HG03139 (cell line): ENCODE results near the gene LYRM4.
A peak's percentile ranks its signal among the peaks of the same experiment; 100 is the strongest.

Experiments
- ATAC-seq: cut with Tn5 transposase; IDR thresholded peaks from one replicate; pipeline ENCODE4 v1.9.1; 2021; ENCODE audit not compliant: unreplicated experiment

Gene LYRM4

DNA sequence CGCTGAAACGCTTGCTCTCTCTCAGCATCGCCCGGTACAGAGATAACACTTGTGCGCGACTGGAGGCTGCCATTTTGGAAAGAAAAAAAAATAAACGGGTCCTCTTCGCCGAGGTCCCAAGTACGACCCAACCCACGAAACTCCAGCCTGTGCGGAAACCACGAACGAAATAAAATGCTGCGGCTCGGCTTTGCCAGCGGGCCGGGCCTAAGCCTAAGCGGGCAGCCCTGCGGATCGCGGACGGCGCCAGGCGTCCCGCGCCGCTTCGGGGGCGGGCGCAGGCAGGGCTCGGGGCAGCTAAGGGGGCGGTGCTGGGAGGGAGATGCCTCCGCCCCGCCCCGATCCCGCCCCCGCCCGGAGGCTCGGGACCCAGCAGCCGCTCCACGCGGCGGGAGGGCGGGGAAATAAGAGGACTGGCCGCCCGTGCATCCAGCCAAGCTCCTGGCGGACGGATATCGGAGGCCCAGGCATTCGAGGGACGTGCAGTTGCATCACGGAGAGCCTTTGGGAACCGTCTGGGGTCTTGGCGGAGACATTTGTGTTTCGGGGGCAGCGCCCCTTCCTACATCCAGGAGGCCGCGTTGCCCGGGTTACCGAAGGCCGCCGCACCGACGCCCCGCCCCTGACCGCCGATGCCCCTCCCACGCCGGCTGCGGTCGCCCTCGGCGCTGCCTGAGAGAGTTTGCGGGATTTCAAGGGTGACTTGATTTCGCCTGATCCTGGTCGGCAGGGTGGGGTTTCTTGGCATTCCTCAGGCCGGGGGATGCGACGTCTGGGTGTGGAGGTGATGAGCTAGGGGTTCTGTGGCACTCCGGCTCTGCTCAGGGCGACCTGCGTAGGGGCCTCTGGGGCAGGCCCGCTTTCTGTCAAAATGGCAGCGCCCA, at the start of gene LYRM4, which contains the start of gene FARS2:
LYRM4 (minus strand) TSS at position 290 of the 884 bp plus-strand sequence; CDS start at position 73, 217 bp downstream.
FARS2 (plus strand) TSS at position 853 of the 884 bp plus-strand sequence.
- ATAC-seq, result peak; percentile 71

GRCh38 chr6:5308066-5308465, 47.3 kb upstream of the LYRM4 start:
- no peak for ATAC-seq

- ATAC-seq, result no peak
Measured at GRCh38 chr6:5307058-5307457, 46.3 kb upstream of the LYRM4 start.

GRCh38 chr6:5305968-5306626, 45.3 kb upstream of the LYRM4 start:
- ATAC-seq, result no peak

DNA sequence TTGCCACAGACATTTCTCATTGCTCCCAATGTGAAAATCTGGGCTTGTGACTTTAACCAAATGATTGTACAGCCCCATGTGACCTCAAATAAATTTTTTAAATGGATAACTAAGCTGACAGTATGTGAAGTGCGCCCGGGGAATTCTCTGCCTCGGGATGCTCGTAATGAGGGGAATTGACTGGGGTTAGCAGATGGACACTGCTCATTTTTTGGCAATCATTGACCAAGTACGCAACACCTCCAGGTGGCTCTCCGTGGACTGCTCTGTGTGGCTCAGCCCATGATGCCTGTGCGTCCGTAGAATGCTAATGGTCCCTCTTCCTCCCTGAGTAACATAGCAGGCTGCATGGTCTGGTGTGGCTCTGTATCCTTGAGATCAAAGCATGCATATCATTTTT, 42.9 kb upstream of the LYRM4 start:
- no peak for ATAC-seq

GRCh38 chr6:5302995-5303622, 42.4 kb upstream of the LYRM4 start:
- ATAC-seq, result peak; percentile 57

DNA sequence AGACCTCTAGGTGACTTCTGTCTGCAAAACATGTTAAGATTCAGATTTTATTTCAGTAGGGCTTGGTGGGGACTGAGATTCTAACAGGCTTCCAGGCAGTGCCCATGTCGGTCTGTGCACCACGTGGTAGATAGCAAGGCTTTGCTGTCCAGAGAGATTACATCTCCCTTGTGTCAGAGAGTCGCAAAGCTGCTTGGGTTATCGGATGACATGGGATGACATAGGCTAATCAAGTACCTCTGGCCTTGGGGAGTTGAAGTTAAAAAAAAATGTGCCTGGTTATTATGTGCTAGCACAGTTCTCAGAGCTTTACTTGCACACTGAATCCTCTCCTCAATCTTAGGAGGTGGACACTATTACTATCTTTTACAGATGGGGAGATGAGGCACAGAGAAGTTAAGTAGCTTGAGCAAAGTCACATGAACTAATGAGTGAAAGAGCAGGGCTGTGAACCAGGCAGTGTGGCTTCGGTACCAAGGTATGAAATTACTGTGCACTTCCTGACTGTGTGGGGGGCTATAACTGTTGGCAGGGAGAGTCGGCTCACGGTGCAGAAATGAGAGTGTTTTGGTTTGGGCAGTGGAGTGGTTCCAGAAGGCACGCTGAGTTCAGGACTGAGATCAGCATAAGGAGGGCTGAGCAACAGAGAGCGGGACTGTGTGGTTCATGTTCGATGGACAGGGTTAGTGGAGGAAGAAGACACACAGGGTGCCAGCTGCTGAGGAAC, 41.6 kb upstream of the LYRM4 start:
- peak; percentile 91 for ATAC-seq

GRCh38 chr6:5300206-5300764, 39.5 kb upstream of the LYRM4 start:
- ATAC-seq, result no peak

DNA sequence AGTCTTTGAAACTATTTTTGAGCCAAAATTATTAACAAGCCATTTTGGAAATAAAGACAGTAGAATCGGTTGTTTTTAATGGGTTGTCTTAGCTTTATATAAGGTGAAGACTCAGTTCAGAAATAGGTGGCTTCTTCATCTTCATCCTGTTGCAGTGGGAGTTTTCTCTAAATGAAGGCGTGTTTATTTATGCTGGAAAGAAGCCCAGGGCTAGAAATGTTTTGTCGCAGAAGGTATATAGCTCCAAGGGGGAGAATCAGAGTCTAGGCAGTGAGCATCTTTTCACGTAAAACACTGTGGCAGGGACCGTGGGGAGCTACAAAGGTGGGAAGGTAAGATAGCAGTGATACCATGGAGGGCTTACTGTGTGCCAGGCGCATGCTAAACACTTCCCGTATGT, 34.9 kb upstream of the LYRM4 start:
- no peak for ATAC-seq

- ATAC-seq, result no peak
Measured at GRCh38 chr6:5294392-5295211, 33.9 kb upstream of the LYRM4 start.

DNA sequence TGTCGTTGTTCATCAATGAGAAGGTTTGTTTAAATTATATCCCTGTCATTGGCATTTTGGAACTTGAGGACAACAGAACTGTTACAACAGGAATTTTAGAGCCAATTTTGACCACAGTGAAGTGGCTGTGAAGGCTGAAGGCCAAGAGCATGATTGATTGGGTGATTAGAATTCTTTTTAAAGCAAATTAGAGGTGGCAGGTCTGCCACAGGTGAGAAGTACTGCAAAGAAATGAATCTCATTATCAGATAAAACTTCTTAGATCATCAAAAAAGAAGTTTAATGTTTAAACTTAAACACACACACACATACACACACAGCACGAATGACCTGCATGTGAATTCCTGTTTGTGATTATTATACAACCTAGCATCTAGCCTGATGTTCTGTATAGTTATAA, 32.9 kb upstream of the LYRM4 start:
- ATAC-seq, result no peak

GRCh38 chr6:5292154-5292553, 31.4 kb upstream of the LYRM4 start:
- ATAC-seq, result no peak

- no peak for ATAC-seq
Measured at GRCh38 chr6:5290500-5290899, 29.8 kb upstream of the LYRM4 start.

GRCh38 chr6:5290097-5290496, 29.3 kb upstream of the LYRM4 start:
- ATAC-seq, result no peak

GRCh38 chr6:5287966-5288297, 27.2 kb upstream of the LYRM4 start:
- no peak for ATAC-seq

GRCh38 chr6:5287205-5287965, 26.6 kb upstream of the LYRM4 start:
- no peak for ATAC-seq

GRCh38 chr6:5286780-5287179, 26.0 kb upstream of the LYRM4 start:
- no peak for ATAC-seq

- no peak for ATAC-seq
Measured at GRCh38 chr6:5285526-5285925, 24.8 kb upstream of the LYRM4 start.

DNA sequence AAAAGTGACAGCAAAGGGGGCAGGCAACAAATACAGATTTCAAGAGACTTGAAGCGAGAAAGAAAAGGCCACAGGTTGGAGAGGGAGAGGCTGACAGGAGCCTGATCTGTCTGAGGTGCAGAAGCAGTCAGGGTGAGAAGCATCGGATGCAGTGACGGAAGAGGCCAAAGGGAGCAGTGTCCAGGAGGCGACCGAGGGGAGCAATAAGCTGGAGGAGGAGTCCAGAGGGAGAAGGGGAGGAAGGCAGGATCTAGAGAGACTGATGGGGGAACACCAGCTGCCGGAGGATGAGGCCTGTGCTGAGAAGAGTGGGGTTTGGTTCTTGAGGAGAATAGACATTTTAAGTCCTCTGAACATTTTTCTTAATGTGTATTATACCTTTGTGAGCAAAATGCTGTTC, 24.3 kb upstream of the LYRM4 start:
- ATAC-seq, result no peak
